TTC549 (cell line): ENCODE results near the gene CAMK1.

Experiments
- FAIRE-seq: peaks from 2 replicates; lab custom pipeline; 2012; peaks lifted over from hg19 to GRCh38; lab: Jason Lieb, UNC

Gene CAMK1

DNA sequence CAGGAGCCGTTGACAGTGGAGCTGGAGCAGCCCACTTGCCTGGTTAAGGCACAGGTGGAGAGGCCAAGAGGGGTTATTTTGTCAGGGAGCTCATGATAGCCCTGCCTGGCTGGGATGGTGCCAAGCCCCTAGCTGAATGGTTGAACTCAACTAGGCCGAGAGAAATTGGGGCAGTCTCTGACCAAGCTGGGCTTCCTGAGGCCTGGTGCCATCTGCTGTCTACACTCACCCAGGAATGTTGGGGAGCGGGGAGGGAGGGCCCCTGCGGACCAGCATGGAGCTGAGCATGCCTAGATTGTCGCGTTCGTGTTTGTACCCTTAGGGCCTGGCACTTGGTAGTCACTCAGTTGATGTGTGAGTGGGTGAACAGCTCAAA lies 37.0 kb downstream of the CAMK1 start:
- no peak for FAIRE-seq

DNA sequence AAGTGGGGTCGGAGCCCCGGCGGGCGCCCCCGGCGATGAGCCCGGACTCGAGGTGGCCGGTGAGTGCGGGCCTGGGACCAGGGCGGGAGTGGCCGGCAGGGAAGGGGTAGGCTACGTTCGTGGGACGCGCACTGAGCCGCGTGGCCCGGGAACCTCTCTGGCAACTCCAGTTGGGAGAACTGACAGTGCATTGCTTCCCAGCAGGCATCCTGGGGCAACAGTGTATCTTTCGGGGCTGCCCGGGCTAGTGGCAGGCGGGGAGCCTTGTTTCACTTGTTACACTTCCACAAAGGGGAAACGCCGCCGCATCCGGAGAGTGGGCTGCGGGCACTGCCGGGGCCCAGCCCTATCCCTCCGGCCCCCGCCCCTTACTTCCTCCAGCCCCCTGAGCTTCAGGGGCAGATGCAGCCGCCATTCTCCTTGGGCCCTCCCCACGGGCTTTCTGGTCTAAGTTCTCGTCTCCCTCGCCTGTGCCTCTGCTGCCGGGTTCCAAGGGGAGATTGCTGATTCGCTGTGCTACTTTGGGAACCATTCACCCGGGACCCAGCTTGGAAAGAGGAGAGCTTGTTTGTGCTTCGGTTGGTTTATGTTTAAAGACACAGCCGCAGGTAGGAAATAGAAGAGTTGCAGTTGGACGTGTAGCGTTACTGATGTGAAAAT lies 37.5 kb downstream of the CAMK1 start:
- no peak for FAIRE-seq

DNA sequence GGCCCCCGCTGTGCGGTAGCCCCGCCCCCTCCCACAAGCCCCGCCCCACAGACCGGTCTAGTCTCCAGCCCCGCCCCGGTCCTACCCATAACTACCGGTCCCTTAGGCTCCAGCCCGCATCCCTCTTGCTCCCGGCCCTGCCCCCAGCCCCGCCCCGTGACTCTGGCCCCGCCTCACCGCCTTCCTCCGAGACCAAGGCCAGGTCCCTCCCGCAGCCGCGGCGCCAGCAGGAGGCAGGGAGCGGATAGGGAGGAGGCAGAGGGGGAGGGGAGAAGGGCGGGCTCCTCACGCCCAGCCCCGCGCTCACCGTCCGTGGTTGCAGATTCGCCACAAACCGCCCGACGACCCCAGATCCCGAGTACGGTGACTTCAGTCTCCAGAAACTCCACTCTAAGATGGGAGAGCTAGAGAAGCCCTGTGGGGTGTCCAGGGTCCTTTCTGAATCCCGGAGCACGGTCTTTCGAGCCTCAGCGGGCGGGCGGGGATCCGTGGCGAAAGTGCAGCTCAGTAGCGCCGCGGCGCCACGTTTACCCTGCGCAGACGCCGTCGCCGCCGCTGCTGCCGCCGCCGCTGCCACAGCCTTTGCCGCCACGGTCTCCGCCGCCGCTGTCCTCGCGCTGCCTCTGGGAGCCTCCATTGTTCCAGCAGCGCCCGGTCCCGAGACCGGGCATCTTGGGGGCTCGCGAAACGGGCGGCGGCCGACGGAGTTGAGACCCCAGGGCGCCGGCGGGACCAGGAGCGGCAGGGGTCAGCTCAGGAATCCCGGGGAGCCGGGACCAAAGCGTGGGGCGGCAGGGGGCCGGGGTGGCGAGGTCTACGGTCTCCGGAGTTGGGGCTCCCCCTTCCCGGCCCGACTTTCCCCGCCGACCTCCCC lies 38.3 kb downstream of the CAMK1 start, which contains the start of gene BRPF1:
BRPF1 (plus strand) TSS at position 530 of the 874 bp plus-strand sequence. CDS start 2,406 bp downstream, outside the sequence.
- peak; percentile 17 for FAIRE-seq

DNA sequence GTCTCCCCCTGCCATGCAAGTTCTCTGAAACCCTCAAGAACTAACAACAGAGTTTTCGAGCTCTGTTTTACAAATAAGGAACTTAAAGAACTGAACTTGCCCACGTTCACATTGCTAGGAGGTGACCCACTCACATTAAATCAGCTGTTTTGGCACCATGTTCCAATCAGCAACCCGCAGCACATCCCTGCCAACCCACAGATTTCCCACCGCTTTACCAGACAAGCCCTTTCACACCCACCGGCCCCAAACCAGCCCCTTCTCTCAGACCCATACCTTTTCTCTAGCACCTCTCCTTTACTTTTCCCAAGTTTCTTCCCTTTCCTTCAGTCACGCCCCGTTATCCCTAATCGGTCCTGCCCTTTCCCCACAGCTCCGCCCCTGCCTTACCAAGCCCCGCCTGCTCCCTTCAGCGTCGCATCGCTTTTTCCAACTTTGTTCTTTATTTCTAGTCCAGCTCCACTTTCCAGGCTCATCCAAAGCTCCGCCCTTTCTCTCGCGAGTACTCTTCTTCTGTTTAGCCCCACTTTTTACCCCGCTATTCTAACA lies 39.0 kb downstream of the CAMK1 start:
- FAIRE-seq, result no peak

DNA sequence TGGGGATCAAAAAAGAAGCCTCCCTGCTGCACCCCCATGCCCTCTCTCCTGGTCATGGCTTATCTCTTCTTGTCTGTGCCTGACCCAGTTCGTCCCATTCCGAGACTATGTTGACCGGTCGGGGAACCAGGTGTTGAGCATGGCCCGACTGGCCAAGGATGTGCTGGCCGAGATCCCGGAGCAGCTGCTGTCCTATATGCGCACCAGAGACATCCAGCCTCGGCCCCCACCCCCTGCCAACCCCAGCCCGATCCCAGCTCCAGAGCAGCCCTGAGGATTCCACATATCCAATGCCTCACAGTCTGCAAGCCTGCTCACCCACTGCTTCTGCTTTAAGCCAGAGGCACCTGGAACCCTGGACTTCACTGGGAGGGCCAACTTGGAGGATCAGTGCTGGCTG lies 40.3 kb downstream of the CAMK1 start:
- no peak for FAIRE-seq

DNA sequence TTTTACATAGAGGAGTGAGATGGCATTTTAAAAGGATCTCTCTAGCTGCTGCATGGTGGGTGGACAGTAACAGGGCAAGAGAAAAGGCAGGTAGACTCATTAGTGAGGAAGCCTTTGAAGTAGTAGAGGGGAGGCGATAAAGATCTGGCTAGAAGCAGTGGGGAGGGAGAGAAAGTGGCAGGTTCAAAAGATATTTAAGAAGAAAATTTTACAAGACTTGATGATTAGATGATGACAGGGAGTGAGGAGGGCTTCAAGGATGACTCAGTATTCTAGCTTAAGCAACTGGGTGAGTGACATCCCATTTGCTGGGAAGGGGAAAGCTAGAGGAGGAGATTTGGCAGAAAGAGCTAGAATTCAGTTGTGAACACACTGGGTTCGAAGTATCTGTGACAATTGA lies 42.0 kb downstream of the CAMK1 start:
- no peak for FAIRE-seq

DNA sequence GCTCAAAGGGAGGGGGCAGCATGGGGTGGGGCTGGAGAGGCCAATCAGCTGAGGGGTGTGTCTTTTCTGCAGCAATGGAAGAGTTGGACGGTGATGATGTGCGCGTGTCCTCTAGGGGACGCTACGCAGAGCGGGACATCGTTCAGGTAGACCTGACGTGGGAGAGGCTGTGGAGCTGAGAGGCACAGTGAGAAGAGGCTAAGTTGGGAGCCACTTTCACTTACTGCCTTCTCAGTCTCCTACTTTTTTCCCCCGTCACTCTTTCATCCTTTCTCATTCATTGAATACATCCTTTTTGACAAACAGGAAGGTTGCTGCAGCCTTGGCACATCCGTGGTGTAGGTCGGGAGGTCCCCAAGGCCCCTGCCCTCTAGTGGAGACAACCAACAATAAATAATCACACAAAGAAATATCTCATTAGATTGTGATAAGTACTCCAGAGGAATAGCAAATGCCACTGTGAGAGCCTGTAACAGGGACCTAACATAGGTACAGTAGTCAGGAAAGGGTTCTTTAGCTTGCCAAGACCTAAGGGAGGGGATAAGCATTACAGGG lies 42.6 kb downstream of the CAMK1 start:
- FAIRE-seq, result no peak

DNA sequence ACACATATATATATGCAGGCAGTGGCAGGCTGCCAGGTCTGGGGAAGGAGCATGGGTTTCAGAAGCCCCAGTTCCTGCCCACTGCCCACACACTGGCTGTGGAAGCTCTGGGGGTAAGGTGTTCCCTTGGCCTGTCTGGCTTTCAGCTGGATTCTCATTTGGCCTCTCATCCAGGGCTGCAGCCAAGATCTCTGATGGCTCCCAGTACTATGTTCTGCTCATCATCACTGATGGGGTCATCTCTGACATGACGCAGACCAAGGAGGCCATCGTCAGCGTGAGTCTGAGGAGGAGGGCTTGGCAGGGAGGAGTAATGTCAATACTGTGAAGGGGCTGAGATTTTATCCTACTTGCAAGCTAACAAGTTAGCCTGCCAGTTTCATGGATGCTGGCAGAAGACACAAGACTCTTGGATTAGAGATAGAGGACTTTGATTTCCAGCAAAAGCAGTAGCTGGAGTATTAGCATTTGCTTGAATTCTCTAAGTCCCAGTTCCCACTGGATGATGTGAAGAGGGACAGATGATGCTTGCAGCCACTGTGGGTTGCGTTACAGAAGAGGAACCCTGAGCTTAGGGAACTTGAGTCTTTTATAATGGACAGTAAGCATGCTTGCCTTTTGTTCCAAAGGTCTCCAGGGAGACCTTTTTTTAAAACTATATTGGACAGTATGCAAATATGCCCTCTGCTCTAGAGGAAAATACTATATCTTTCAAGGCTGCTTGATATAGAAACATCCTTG lies 43.8 kb downstream of the CAMK1 start:
- FAIRE-seq, result no peak

DNA sequence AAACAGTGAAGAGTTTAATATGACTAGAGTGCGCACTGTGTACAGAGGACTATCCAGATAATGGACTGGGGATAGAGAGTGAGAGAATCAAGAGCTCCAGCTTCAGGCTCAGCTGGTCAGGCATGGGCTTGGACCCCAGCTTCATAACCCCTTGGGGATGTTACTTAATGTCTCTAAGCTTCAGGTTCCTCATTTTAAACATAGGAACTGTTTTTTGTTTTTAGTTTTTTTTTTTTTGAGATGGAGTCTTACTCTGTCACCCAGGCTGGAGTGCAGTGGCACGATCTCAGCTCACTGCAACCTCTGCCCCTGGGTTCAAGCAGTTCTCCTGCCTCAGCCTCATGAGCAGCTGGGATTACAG lies 48.1 kb downstream of the CAMK1 start:
- FAIRE-seq, result no peak

DNA sequence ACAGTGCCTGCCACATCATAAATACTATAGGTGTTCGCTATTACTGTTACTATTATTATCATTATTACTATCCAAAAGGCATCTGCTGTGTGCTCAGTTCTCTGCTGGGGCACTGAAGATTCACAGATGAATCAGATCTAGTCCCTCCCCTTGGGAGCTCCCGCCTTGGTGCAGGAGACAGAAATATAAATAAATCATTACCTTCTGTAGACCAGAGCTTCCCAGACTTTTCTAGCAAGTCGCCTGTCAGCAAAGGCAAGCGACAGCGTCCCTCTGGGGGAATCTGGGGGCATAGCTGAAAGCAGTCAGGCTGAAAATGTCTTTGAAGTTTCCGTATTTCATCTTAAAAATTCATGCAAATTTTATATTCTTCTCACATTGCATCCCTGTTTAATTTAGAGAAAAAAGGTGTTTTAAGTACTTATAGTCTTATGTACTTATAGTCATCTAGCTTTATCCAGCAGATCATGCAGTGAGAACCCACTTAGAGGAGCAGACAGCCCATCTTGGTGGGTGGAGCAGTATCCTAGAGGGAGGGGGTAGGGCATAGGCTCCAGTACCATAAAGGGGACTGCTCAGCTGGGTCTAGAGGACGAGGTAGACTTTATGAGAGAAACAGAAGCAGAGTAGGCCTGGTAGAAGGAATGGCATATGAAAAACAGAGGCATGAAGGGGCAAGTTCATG lies 48.6 kb downstream of the CAMK1 start:
- FAIRE-seq, result no peak

DNA sequence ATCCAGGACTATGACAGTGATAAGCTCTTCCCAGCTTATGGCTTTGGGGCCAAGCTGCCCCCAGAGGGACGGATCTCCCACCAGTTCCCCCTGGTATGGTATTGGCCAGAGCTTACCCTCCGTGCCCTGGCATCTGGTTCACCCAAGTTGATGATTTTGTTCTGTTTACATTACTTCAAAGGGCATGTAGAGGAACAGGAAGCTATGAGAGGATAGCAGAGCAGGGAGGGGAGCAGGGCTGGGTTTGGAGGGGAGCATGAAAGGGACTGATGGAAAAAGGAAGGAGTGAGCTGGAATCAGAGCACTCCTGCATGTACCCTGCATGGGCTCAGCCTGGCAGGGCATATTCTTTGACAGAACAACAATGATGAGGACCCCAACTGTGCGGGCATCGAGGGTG lies 51.6 kb downstream of the CAMK1 start:
- FAIRE-seq, result no peak

DNA sequence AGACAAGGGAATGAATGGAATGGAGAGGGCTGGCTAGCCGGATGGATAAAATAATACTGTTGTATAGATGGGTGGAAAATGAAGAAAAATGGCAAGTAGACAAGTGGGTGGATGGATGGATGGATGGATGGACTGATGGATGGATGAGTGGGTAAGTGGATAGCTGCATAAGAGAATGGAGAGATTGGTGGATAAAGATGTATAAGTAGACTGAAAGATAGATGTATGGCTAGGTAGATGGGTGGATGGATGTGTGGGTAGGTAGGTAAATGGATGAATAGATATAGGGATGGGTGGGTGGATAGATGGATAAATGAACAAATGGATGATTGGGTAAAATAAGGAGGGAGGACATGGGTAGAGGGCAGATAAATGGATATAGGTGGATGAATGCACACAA lies 52.2 kb downstream of the CAMK1 start:
- no peak for FAIRE-seq

DNA sequence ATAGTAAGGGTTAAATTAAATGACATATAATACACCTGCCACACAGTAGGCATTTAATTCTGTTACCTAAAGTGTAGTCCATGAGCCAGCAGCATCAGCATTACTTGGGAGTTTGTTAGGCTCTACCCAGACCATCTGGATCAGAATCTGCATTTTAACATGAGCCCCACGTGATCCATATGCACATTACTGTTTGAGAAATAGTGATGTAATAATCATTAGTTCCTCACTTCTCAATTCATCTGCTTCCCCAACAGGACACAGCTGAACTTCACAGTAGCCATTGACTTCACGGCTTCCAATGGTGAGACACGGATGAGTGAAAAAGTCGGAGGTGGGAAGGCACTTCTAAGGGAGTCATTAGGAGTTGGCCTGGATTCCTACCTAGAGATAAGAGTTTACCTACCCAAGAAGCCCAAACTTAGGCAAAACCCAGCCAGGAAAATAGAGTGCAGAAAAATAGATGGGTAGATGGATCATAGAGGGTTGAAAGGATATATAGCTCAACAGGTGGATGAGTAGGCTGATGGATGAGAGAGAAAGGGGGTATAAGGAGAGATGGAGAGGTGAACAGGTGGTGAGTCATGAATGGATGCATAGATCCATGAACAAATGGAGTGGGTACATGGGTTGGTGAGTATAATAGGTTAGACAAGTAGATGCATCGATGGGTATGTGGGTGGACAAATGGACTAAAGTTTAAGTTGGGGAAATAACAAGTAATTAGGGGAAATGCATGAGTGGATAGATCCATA lies 52.8 kb downstream of the CAMK1 start:
- FAIRE-seq, result no peak

DNA sequence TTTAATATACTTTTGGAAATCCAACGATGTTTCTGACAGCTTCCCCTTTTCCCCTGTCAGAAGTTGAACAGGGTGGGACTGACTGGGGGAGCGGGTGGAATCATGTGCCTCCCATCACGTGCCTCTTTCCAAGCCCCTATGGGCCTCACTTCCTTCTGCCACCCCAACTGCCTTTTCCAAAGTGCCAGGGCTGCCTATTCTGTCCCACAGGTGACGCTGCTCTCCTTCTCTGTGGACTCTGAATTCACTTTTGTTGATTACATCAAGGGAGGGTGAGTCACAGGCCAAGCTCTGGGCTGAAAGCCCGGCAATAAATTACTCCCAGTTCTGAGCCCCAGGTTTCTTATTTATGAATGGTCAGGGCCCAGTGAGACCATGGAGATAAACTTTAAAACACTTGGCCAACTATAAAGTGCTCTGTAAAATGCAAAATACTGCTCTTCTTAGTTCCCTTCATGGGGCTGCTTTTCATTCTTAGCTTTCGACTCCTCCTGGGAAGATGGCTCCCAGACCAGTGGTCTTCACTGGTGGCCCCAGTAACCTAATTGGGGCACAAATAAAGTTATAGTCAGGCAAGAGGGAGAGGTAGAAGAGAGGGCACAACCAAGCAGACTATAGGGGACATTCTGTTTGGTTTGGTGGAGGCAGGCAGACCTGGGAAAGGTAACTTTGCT lies 53.8 kb downstream of the CAMK1 start:
- FAIRE-seq, result no peak

DNA sequence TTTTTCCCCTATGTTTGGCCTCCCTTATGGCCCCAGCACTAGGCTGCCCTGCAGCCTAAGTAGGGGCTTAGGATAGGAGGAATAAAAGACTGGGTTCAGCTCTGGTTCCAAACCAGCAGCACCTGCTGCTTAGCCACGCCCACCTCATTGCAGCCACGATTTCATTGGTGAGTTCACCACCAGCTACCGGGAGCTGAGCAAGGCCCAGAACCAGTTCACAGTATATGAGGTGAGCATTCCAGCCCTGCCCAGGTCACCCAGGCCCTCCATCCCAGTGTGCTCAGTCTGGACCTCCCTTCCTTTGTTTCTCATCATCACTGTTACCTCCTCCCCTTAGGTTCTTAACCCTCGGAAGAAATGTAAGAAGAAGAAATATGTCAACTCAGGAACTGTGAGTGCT lies 54.6 kb downstream of the CAMK1 start:
- FAIRE-seq, result no peak

DNA sequence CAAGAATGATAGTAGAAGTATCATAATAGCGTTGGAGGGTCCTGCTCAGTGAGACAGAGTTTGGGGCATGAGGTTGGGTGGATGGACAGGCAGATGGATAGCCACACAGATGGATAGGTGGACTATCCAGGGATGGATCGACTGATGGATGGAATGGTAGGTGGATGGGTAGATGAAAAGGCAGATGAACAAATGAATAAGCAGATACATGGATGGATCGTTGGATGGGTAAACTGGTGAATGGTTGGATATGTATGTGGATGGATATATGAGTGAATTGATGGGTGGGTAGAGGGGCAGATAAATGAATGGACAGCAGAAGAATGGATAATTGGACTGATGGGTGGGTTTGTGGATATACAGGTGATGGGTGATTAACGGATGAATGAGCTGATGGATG lies 56.6 kb downstream of the CAMK1 start:
- FAIRE-seq, result no peak

DNA sequence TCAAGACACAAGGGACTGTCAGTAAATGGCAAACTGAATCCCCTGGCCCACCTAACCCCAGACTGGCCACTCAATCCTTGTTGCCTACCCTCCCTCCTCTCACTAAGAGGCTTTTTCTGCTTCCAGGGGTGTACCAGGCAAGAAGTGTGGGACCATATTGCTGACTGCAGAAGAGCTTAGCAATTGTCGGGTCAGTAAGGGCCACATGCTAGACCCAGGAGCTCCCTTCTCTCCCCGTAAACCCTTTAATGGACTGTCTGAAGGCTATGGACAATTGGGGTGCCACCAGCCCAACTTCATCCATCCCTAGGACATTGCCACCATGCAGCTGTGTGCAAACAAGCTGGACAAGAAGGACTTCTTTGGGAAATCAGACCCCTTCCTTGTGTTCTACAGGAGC lies 57.3 kb downstream of the CAMK1 start:
- no peak for FAIRE-seq

DNA sequence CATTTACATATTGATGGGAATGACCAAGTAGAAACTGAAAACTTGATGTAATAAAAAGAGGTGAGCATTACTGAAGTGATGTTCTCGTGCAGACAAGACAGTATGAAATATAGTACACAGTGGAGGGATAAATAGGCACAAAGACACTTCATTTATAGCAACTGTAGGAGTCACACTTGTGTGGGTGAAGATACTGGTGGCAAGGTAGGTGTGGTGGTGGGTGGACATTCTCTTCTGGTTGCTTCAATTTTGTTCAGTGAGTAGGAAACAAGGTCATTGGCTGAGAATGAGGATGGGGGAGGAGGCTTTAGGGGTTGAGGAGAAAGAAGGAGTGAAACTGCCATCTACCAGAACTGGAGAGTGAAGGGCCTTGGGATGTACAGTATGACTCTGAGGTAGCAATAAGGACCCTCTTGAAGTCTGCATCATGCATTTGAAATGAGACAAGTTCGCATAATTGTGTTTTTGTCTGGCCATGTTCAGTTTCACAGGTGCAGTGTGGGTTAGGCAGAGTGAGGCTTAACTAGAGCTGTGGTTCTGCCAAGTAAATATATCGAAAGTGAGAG lies 59.5 kb downstream of the CAMK1 start:
- FAIRE-seq, result no peak
